ENCODE results near the gene CYP2J2.

- no peak for TF ChIP-seq CTCF (IDR thresholded peaks at IDR 0.05)
- no peak for TF ChIP-seq POLR2A (IDR thresholded peaks at IDR 0.05)
Measured at GRCh38 chr1:59915516-59915915, 11.1 kb downstream of the CYP2J2 start.

Measured in ovary (tissue), 3 donors.